Measurements from ENCODE around the gene EZR.

Gene EZR

DNA sequence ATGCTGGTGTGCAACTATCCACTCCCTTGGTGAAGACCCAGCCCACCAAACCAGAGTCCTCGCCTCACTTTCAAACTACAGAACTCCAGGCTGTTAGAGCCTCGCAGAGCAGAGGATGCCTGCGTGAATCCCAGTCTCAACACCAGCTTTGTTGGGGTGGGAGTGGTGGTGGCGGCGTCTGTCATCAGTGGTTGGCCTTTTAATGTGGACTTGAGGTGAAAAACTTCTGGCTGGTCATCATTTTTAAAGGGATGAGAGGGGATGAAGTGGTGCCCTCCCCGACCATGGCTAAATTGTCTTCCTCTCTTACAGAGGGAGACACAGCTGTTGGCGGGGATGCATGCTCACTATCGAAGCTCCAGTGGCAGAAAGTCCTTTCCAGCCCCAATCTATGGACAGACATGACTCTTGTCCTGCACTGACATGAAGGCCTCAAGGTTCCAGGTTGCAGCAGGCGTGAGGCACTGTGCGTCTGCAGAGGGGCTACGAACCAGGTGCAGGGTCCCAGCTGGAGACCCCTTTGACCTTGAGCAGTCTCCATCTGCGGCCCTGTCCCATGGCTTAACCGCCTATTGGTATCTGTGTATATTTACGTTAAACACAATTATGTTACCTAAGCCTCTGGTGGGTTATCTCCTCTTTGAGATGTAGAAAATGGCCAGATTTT, 54.9 kb downstream of the EZR start:
- TF ChIP-seq JUND (IDR thresholded peaks at IDR 0.05; ENCODE audit: low read depth), result no peak
- in situ Hi-C loops (cut with HindIII; ENCODE audit: low pct_unique_long_range_greater_than_20kb, low sequenced_read_pairs), result no loop called here
- DNase-seq (ENCODE audit: low read depth in 1 of 2, low spot score in 1 of 2), result no peak

- in situ Hi-C loops (cut with HindIII; ENCODE audit: low pct_unique_long_range_greater_than_20kb, low sequenced_read_pairs), result no loop called here
- TF ChIP-seq JUND (IDR thresholded peaks at IDR 0.05; ENCODE audit: low read depth), result no peak
- no peak for DNase-seq (ENCODE audit: low read depth in 1 of 2, low spot score in 1 of 2)
Measured at GRCh38 chr6:158763434-158764182, 55.6 kb downstream of the EZR start.

DNA sequence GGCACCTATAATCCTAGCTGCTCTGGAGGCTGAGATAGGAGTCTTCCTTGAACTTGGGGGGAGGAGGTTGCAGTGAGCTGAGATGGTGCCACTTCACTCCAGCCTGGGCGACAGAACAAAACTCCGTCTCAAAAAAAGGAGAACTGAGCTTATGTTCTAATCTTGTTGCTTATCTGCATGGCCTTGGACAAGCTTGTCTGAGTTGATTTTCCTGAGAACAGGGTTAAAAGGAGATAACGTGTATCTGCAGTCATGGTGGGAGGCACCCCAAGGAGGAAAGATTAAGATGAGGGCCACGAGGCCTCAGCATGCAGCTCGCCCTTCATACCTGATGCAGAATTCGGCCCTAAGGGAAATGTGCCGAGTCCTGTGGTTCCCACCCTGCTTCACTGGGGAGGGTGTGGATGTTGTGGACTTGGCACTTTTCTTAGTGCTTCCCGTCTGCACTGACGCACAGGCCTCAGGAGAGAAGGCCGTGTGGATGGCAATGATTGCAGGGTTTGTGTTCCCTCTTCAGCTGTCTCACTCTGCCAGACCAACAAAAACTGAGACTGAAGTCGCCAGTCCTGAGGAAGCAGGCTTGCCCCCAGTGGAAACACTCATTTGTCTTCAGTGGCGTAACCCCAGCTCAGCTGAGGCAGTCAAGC, 56.3 kb downstream of the EZR start:
- no peak for DNase-seq (ENCODE audit: low read depth in 1 of 2, low spot score in 1 of 2)
- TF ChIP-seq JUND (IDR thresholded peaks at IDR 0.05; ENCODE audit: low read depth), result no peak
- in situ Hi-C loops (cut with HindIII; ENCODE audit: low pct_unique_long_range_greater_than_20kb, low sequenced_read_pairs), result no loop called here

DNA sequence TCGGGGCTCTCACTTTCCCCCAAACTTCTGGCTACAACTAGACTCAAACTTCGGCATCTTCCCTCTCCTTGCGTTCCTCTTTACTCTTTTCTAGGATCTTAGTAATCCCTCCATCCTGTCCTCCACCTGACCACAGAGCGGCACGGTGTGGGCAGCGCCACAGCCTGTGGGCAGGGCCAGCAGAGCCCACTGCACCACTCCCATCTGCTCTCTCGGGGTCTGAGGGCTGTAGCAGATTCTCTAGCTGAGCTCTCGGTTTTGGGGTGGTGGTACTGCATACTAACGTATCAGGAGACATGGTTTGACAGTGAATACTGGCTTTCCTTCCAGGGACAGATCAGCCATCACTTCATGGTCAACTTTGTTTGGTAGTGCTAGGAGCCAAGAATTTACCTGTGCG, 57.4 kb downstream of the EZR start:
- TF ChIP-seq JUND (IDR thresholded peaks at IDR 0.05; ENCODE audit: low read depth), result no peak
- in situ Hi-C loops (cut with HindIII; ENCODE audit: low pct_unique_long_range_greater_than_20kb, low sequenced_read_pairs), result no loop called here

DNA sequence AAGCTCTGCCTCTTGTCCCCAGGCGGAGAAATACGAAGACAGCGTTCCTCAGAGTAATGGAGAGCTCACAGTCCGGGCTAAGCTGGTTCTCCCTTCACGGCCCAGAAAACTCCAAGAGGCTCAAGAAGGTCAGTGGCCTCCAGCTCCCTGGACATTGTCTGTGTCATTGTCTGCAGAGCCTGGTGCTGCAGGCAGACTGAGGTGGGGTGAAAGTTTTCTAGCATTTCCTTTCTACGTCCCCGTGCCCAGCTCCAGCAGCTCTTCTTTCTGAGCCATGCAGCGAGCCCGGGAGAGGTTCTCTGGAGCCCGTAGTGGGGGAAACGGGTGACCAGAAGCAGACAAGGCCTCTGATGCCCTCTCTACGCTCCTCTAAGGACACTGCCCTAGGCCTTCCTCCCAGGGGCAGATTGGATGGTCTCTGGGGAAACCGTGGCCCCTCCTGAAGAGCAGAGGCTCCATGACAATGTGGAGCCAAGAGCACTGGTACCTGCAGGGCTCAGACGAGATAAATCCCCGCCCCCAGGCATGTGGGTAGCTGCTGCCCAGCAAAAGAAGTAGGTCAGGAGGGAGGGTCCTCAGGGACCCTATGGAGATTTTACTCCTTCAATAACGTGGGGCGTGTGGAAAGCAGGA, 58.4 kb downstream of the EZR start:
- in situ Hi-C loops (cut with HindIII; ENCODE audit: low pct_unique_long_range_greater_than_20kb, low sequenced_read_pairs), result no loop called here
- no peak for DNase-seq (ENCODE audit: low read depth in 1 of 2, low spot score in 1 of 2)
- TF ChIP-seq JUND (IDR thresholded peaks at IDR 0.05; ENCODE audit: low read depth), result no peak

More for the DNA sequence above, 57.4 kb downstream of the EZR start:
- no peak for DNase-seq (ENCODE audit: low read depth in 1 of 2, low spot score in 1 of 2)

GRCh38 chr6:158759966-158760617, 59.1 kb downstream of the EZR start:
- TF ChIP-seq JUND (IDR thresholded peaks at IDR 0.05; ENCODE audit: low read depth), result no peak
- in situ Hi-C loops (cut with HindIII; ENCODE audit: low pct_unique_long_range_greater_than_20kb, low sequenced_read_pairs), result no loop called here

DNA sequence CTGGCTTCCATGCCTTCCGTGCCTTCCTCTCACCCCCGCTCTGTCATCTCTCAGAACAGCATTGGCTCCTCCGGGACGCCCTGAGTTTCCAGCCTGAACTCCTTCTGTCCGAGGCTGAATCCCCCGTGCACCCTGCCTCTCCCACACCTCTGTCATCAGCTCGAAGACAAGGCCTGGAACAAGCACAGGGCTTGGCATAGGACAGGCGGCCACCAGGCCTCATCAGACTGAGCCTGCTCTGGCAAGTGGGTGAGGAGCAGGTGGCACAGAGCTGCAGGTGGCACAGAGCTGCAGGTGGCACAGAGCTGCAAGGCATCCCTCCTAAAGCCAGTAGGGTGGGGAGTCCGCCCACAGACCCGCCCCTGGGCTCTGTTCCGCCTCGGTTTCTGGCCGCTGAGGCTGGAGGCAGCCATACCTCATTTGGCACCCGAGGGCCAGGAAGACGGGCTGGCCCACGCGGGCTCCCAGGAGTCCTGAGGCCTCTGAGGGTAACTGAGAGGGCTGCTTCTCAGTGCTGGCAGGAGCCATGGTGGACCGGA, 60.2 kb downstream of the EZR start:
- TF ChIP-seq JUND (IDR thresholded peaks at IDR 0.05; ENCODE audit: low read depth), result no peak
- DNase-seq (ENCODE audit: low read depth in 1 of 2, low spot score in 1 of 2), result no peak
- in situ Hi-C loops (cut with HindIII; ENCODE audit: low pct_unique_long_range_greater_than_20kb, low sequenced_read_pairs), result no loop called here

More at GRCh38 chr6:158759966-158760617, 59.1 kb downstream of the EZR start:
- no peak for DNase-seq (ENCODE audit: low read depth in 1 of 2, low spot score in 1 of 2)

DNA sequence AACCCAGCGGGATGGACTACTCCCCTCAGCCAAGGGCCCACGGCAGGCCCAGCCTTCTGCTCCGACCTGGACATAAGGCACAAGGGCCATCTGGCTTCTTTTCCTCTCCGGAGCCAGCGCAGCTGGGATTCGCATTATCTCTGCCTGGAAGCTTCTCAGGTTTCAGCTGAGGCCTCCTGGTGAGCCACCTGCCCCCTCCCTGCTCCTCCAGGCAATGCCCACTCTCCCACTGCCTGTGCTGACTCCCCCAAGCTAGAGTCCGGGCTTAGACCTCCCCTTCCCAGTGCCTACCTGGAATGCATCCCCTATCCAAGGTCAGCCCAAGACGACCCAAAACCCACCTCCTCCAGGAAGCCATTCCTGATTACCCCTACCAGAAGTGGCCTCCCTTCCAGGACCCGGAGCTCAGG, 60.7 kb downstream of the EZR start:
- in situ Hi-C loops (cut with HindIII; ENCODE audit: low pct_unique_long_range_greater_than_20kb, low sequenced_read_pairs), result no loop called here
- no peak for DNase-seq (ENCODE audit: low read depth in 1 of 2, low spot score in 1 of 2)
- TF ChIP-seq JUND (IDR thresholded peaks at IDR 0.05; ENCODE audit: low read depth), result no peak

- TF ChIP-seq JUND (IDR thresholded peaks at IDR 0.05; ENCODE audit: low read depth), result no peak
- no peak for DNase-seq (ENCODE audit: low read depth in 1 of 2, low spot score in 1 of 2)
- in situ Hi-C loops (cut with HindIII; ENCODE audit: low pct_unique_long_range_greater_than_20kb, low sequenced_read_pairs), result no loop called here
Measured at GRCh38 chr6:158757753-158758090, 61.4 kb downstream of the EZR start.

DNA sequence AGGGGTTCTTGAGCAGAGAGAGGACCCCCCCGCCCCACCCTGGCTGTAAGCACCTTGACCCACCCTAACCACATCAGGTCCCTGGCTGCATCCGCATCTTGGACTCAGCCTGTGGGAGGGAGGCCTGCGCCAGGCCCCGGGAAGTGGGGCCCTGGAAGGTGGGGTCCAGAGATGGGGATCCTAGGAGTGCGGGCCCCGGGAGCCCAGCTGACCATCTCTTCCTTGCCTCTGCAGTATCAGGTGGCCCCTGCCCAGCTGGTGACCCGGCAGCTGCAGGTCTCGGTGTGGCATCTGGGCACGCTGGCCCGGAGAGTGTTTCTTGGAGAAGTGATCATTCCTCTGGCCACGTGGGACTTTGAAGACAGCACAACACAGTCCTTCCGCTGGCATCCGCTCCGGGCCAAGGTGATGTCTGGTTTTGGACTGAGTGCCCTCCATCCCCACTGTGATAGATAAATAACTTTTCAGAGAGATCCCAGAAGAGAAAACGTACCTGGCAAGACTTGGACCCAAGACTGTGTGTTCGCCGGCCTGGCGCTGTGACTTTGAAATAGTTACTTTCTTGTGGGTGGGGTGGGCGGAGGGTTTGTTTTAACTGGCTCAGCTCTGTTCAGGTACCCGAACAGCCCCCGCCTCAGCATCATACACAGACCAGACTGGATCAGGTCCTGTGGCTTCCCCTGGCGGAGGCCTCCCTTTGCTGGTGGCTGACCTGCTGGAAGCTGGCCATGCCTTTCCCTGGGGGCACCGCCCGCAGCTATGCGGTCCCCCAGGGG, 62.0 kb downstream of the EZR start:
- in situ Hi-C loops (cut with HindIII; ENCODE audit: low pct_unique_long_range_greater_than_20kb, low sequenced_read_pairs), result no loop called here
- no peak for TF ChIP-seq JUND (IDR thresholded peaks at IDR 0.05; ENCODE audit: low read depth)
- DNase-seq (ENCODE audit: low read depth in 1 of 2, low spot score in 1 of 2), result no peak

DNA sequence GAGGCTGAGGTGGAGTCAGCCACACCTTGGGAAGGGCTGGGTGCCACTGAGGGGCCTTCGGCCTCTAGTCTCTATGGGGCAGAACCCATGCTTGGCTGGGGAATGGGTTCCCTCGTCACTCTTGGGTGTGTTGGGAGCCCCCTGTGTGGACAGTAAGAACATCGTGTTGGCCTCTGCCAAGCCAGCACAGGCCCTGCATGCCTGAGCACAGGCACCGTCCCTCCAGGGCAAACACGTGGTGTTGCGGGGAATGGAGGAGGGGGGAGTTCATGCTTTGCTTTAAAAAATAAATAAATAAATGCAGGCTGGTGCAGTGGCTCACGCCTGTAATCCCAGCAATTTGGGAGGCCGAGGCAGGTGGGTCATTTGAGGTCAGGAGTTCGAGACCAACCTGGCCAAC, 63.0 kb downstream of the EZR start:
- no peak for TF ChIP-seq JUND (IDR thresholded peaks at IDR 0.05; ENCODE audit: low read depth)
- in situ Hi-C loops (cut with HindIII; ENCODE audit: low pct_unique_long_range_greater_than_20kb, low sequenced_read_pairs), result no loop called here
- DNase-seq (ENCODE audit: low read depth in 1 of 2, low spot score in 1 of 2), result no peak

Data from T47D (cell line).